Neural cell (in vitro differentiated cells): ENCODE data around the gene USP2.

Experiments
- EZH2 ChIP-seq: fragments of 200-600, 300-800 bp; shearing (Covaris generic), sonication (generic); IDR thresholded peaks from 2 replicates; pipeline ENCODE4 v1.6.1; 2014; ENCODE audit warnings: antibody characterized with exemption, low read length, borderline replicate concordance, mild to moderate bottlenecking; ENCODE audit not compliant: insufficient read depth, poor library complexity, severe bottlenecking
- POLR2AphosphoS5 ChIP-seq: IDR thresholded peaks from 2 replicates; pipeline ENCODE4 v1.6.1; 2012
- RAD21 ChIP-seq: fragments of 450-650 bp; conservative IDR thresholded peaks from 2 replicates; pipeline ENCODE4 v1.6.1; 2014; ENCODE audit warnings: antibody characterized with exemption, mild to moderate bottlenecking, moderate library complexity

DNA sequence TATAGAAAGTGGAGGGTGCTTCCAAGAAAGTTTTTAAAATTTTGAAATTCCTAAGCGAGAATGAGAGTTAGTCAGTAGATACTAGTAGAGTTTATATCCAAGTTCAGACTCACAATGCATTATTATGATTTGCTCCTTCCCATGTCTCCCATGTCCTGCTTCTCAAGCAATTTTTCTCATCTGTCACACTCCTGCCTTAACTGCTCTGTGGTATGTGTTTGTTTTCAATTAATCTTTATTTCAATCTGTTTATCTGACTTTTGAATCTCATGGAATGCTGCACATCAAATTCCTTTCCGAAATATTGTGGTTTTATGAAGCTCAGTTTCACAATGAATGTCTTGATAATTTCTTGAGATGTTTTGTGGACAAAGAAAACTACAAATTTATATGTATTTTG is 23.4 kb upstream of the USP2 start:
- TF ChIP-seq RAD21 (no peak), POLR2AphosphoS5 (no peak), EZH2 (no peak)
